Activated T-cell treated with anti-CD3 and anti-CD28 coated beads, Interleukin-2, amount 50 U/mL, for 72 hours (primary cell): ENCODE measurements around the gene SRI. TPM values are rescaled to one million over a fixed set of nuclear protein-coding genes. Genes with fewer than 3 reads are reported as not detected.
"Not testable (repeated sequence)": the region's sequence is repeated elsewhere in the genome, so short reads cannot be mapped to it uniquely, and the experiment has no call there.

Experiments
- ATAC-seq, 2 donors: fragments of 150-1000 bp; cut with Tn5 transposase; replicated peaks in 1 of 2; 2 replicates each; pipeline ENCODE4 v1.10.0; 2021; ENCODE audit warnings: moderate library complexity in 2 of 2, mild to moderate bottlenecking in 1 of 2
- DNase-seq, 2 donors: peaks; one replicate each; pipeline ENCODE4 v3.0.0; 2021 to 2022; ENCODE audit warnings: mixed read lengths in 1 of 2
- H3K27ac Mint-ChIP-seq: one replicate; pipeline ENCODE4 v1.8.0; 2022; ENCODE audit warnings: mild to moderate bottlenecking, moderate library complexity, mixed read lengths
- H3K27me3 Mint-ChIP-seq: one replicate; pipeline ENCODE4 v1.8.0; 2022; ENCODE audit warnings: low read depth, mixed read lengths
- H3K36me3 Mint-ChIP-seq, 2 donors: one replicate each; pipeline ENCODE4 v1.8.0; 2022; ENCODE audit warnings: mixed read lengths in 2 of 2, mild to moderate bottlenecking in 1 of 2; ENCODE audit not compliant: insufficient read depth in 2 of 2
- H3K4me1 Mint-ChIP-seq: one replicate; pipeline ENCODE4 v1.8.0; 2022; ENCODE audit warnings: low read depth, mixed read lengths
- H3K4me3 Mint-ChIP-seq, 2 donors: one replicate each; pipeline ENCODE4 v1.8.0; 2022; ENCODE audit warnings: mild to moderate bottlenecking in 2 of 2, mixed read lengths in 2 of 2, moderate library complexity in 2 of 2
- H3K9me3 Mint-ChIP-seq, 2 donors: one replicate each; pipeline ENCODE4 v1.8.0; 2022; ENCODE audit warnings: mixed read lengths in 2 of 2
- total RNA-seq, 2 donors: library from RNA; stranded (reverse); gene quantifications; one replicate each; pipeline ENCODE4 v1.2.3, GENCODE V29; 2022

Gene SRI
- 100 to 1,000 TPM; 105 to 132 TPM for total RNA-seq

- ATAC-seq = peak; percentile 97 to 98
- Mint-ChIP-seq H3K9me3 (no peaks in the 10 kb centered on the region), H3K4me1 (peaks cover 31% of the 10 kb centered on the region), H3K4me3 (peak within 1 kb of the TSS; percentile 96), H3K36me3 (peaks cover 4 to 11% of the 10 kb centered on the region in 2 donors), H3K27ac (peak within 1 kb of the TSS; percentile 96), H3K27me3 (no peaks in the 10 kb centered on the region)
- DNase-seq = peak; percentile 92
These were observed at the start of gene SRI for GRCh38 chr7:88219781-88220747. SRI (minus strand) TSS chr7:88220038; CDS start chr7:88220026, 12 bp downstream.

GRCh38 chr7:88269586-88269985 lies 49.7 kb upstream of the SRI start:
- H3K9me3 Mint-ChIP-seq = peaks cover 2 to 3% of the 10 kb centered on the region in 2 donors
- H3K27ac Mint-ChIP-seq = no peak overlapping the region
- no peak for DNase-seq
- ATAC-seq = no peak
- H3K4me1 Mint-ChIP-seq = no peaks in the 10 kb centered on the region
- peaks cover 0 to 3% of the 10 kb centered on the region in 2 donors for H3K36me3 Mint-ChIP-seq
- H3K27me3 Mint-ChIP-seq = peaks cover 5% of the 10 kb centered on the region
- no peak overlapping the region for H3K4me3 Mint-ChIP-seq

GRCh38 chr7:88268858-88269257 lies 49.0 kb upstream of the SRI start:
- H3K36me3 Mint-ChIP-seq = peaks cover 0 to 3% of the 10 kb centered on the region in 2 donors
- no peak overlapping the region for H3K27ac Mint-ChIP-seq
- ATAC-seq (no peak), DNase-seq (no peak)
- H3K4me3 Mint-ChIP-seq = no peak overlapping the region
- H3K4me1 Mint-ChIP-seq = no peaks in the 10 kb centered on the region
- peaks cover 2 to 3% of the 10 kb centered on the region in 2 donors for H3K9me3 Mint-ChIP-seq
- peaks cover 5% of the 10 kb centered on the region for H3K27me3 Mint-ChIP-seq

- Mint-ChIP-seq H3K4me3 (no peak overlapping the region), H3K4me1 (no peaks in the 10 kb centered on the region), H3K27me3 (peaks cover 5% of the 10 kb centered on the region), H3K27ac (no peak overlapping the region), H3K36me3 (peaks cover 0 to 3% of the 10 kb centered on the region in 2 donors), H3K9me3 (peaks cover 2 to 3% of the 10 kb centered on the region in 2 donors)
- no peak for ATAC-seq
- DNase-seq = no peak
These were observed 48.2 kb upstream of the SRI start for GRCh38 chr7:88268051-88268450.

- Mint-ChIP-seq H3K4me1 (no peaks in the 10 kb centered on the region), H3K9me3 (peaks cover 2 to 3% of the 10 kb centered on the region in 2 donors), H3K36me3 (peaks cover 0 to 3% of the 10 kb centered on the region in 2 donors), H3K27me3 (peaks cover 5% of the 10 kb centered on the region), H3K27ac (no peak overlapping the region), H3K4me3 (no peak overlapping the region)
- ATAC-seq = no peak
- no peak for DNase-seq
These were observed 47.6 kb upstream of the SRI start for GRCh38 chr7:88267421-88267820.

- DNase-seq, H3K9me3 Mint-ChIP-seq, ATAC-seq, H3K36me3 Mint-ChIP-seq, H3K27ac Mint-ChIP-seq, H3K4me1 Mint-ChIP-seq, H3K27me3 Mint-ChIP-seq, H3K4me3 Mint-ChIP-seq: not testable (repeated sequence)
These were observed 45.1 kb upstream of the SRI start for GRCh38 chr7:88264987-88265386.

GRCh38 chr7:88262562-88262961 lies 42.7 kb upstream of the SRI start:
- peaks cover 2% of the 10 kb centered on the region in 2 donors for H3K9me3 Mint-ChIP-seq
- no peak for DNase-seq
- peaks cover 8% of the 10 kb centered on the region for H3K27me3 Mint-ChIP-seq
- H3K36me3 Mint-ChIP-seq = peaks cover 0 to 2% of the 10 kb centered on the region in 2 donors
- H3K4me3 Mint-ChIP-seq = no peak overlapping the region
- no peaks in the 10 kb centered on the region for H3K4me1 Mint-ChIP-seq
- H3K27ac Mint-ChIP-seq = no peak overlapping the region
- ATAC-seq = no peak

- H3K27me3 Mint-ChIP-seq = peaks cover 13% of the 10 kb centered on the region
- ATAC-seq = no peak
- no peaks in the 10 kb centered on the region for H3K36me3 Mint-ChIP-seq
- no peaks in the 10 kb centered on the region for H3K9me3 Mint-ChIP-seq
- no peak overlapping the region for H3K4me3 Mint-ChIP-seq
- H3K4me1 Mint-ChIP-seq = no peaks in the 10 kb centered on the region
- no peak for DNase-seq
- no peak overlapping the region for H3K27ac Mint-ChIP-seq
These were observed 40.9 kb upstream of the SRI start for GRCh38 chr7:88260719-88261118.

- DNase-seq (no peak), ATAC-seq (no peak)
- Mint-ChIP-seq H3K27ac (no peak overlapping the region), H3K4me3 (no peak overlapping the region), H3K36me3 (no peaks in the 10 kb centered on the region), H3K9me3 (no peaks in the 10 kb centered on the region), H3K4me1 (no peaks in the 10 kb centered on the region), H3K27me3 (peaks cover 13% of the 10 kb centered on the region)
These were observed 40.0 kb upstream of the SRI start for GRCh38 chr7:88259656-88260380.

GRCh38 chr7:88258296-88258695 lies 38.5 kb upstream of the SRI start:
- H3K27ac Mint-ChIP-seq, H3K4me3 Mint-ChIP-seq, H3K4me1 Mint-ChIP-seq, H3K36me3 Mint-ChIP-seq, DNase-seq, H3K9me3 Mint-ChIP-seq, ATAC-seq: not testable (repeated sequence)
- H3K27me3 Mint-ChIP-seq = peaks cover 13% of the 10 kb centered on the region

- DNase-seq = no peak
- H3K27me3 Mint-ChIP-seq = peaks cover 13% of the 10 kb centered on the region
- H3K36me3 Mint-ChIP-seq = peaks cover 1 to 5% of the 10 kb centered on the region in 2 donors
- no peak overlapping the region for H3K4me3 Mint-ChIP-seq
- H3K9me3 Mint-ChIP-seq = peaks cover 4 to 6% of the 10 kb centered on the region in 2 donors
- no peaks in the 10 kb centered on the region for H3K4me1 Mint-ChIP-seq
- no peak for ATAC-seq
- H3K27ac Mint-ChIP-seq = no peak overlapping the region
These were observed 37.1 kb upstream of the SRI start for GRCh38 chr7:88256906-88257305.

- Mint-ChIP-seq H3K4me3 (no peak overlapping the region), H3K27ac (no peak overlapping the region), H3K9me3 (peaks cover 4 to 6% of the 10 kb centered on the region in 2 donors), H3K27me3 (peaks cover 20% of the 10 kb centered on the region), H3K36me3 (peaks cover 1 to 5% of the 10 kb centered on the region in 2 donors), H3K4me1 (no peaks in the 10 kb centered on the region)
- DNase-seq (no peak), ATAC-seq (no peak)
These were observed 35.0 kb upstream of the SRI start for GRCh38 chr7:88254721-88255424.

GRCh38 chr7:88253640-88254039 lies 33.8 kb upstream of the SRI start:
- Mint-ChIP-seq H3K27me3 (peaks cover 20% of the 10 kb centered on the region), H3K4me3 (no peak overlapping the region), H3K36me3 (peaks cover 1 to 5% of the 10 kb centered on the region in 2 donors), H3K4me1 (no peaks in the 10 kb centered on the region), H3K9me3 (peaks cover 4 to 6% of the 10 kb centered on the region in 2 donors), H3K27ac (no peak overlapping the region)
- ATAC-seq (no peak), DNase-seq (no peak)
